ENCODE data around the gene IL1F10. TPM values are rescaled to one million over a fixed set of nuclear protein-coding genes. Genes with fewer than 3 reads are reported as not detected.

The IL1F10 gene, protein sequence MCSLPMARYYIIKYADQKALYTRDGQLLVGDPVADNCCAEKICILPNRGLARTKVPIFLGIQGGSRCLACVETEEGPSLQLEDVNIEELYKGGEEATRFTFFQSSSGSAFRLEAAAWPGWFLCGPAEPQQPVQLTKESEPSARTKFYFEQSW
- total RNA-seq: not detected

DNA sequence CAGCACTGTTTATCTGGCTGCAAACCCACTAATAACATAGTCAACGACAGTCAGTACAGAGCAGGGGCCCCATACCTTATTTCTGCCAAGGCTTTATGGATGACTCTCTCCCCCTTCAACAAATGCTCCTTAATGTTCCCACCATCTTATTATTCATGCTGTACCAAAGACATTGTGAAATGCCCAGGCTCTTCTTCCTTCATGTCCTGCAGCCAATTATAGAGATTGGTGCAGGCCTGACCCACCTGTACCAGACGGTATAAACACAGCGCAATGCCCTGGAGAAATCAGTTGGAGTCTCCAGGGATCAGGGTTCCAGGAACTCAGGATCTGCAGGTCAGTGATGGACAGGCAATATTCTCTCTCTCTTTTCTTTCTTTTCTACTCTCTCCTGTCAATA is at the start of gene IL1F10:
Gene IL1F10 (plus strand): TSS at position 290 of the 400 bp plus-strand sequence. CDS start 4,769 bp downstream, outside the sequence.

DNA sequence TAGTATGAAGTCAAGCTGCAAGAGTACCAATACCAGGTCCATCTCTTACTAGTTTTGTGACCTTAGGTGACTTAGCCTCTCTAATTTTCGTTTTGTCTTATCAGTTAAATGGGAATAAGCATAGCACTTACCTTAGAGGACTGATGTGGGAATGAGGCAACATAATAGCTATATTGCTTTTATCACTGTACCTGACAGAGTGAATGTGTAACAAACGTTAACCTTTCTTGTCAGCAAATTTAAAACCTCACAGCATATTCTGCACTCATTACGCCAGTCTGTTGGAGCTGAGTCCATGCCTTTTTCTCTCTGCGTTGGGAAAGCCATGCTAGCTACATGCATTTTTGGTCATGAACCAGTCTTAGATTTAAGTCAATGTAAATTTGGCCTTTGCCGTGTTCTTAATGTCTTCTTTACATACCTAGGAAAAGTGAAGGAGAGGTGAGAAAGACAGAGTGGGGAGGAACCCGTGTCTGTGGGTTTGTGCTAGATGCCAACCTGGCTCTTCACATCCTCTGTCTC is 15.3 kb upstream of the IL1F10 start, which contains the start of gene IL36B:
Gene IL36B (minus strand): TSS at position 472 of the 522 bp plus-strand sequence.

DNA sequence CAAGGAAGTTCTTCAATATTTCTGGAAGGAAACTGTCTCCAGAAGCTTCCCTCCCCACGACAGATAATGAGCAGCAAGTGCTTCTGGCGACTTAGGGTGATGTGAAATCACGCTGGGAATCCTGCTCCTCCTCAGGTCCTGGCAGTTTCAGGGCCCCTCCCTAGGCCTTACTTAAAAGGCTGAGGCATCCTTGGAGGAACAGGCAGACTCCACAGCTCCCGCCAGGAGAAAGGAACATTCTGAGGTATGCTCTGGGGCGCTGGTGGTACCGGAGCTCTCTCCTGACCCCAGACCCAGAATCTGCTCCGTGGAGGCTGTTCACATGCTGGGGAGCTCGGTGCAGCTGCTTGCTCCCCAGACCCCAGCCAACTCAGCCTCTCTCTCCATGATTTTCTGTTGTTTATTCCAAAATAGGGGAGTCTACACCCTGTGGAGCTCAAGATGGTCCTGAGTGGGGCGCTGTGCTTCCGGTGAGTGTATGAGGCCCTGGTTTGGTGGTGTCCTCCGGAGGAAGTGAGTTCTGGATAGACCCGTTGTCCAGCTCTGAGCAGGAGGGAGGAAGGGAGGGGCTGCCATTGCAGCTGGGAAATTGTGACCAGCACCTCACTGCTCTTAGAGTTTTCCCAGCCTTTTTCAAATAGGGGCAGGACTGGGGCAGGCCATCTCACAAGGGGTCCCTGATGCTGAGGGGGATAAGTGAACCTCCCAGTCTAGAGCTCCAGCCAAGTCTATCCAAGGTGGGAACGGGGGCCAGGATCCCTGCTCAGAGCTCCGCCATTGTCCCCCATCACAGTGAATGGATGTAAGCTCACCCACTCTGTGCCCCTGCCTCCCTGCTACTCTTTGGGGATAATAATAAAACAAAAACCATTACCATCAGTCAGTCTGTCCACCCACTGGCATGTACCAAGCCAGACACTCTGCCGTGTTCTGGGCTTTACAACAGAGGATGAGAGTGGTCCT is 8.5 kb upstream of the IL1F10 start, which contains the start of gene IL36RN:
Gene IL36RN (plus strand): TSS at position 201 of the 963 bp plus-strand sequence. CDS start 241 bp downstream, at position 442.

Small RNA genes lying within 50 kb of the gene (small RNA-seq; reads per million reads assigned to genes)
- gene RNU6-1180P: 0.28 reads per million, percentile 16 among the genes with 10 or more reads in this experiment

Other genes with a start within 250 kb of the IL1F10 start
- 1.2 TPM for gene IL1B, start 231.2 kb upstream of the IL1F10 start, total RNA-seq
- not detected for gene IL37, start 156.8 kb upstream of the IL1F10 start, total RNA-seq
- not detected for gene IL36G, start 90.0 kb upstream of the IL1F10 start, total RNA-seq
- gene IL36A, start 62.5 kb upstream of the IL1F10 start, total RNA-seq: not detected
- not detected for gene IL36B, start 15.1 kb upstream of the IL1F10 start, total RNA-seq
- gene IL36RN, start 8.8 kb upstream of the IL1F10 start, total RNA-seq: not detected
- gene IL1RN, start 59.6 kb downstream of the IL1F10 start, total RNA-seq: not detected
- gene PSD4, start 106.0 kb downstream of the IL1F10 start, total RNA-seq: 4.4 TPM
- gene PAX8, start 211.0 kb downstream of the IL1F10 start, total RNA-seq: 0.69 TPM